ENCODE results near the gene IL4R. TPM values are rescaled to one million over a fixed set of nuclear protein-coding genes. Genes with fewer than 3 reads are reported as not detected.
"Not testable (repeated sequence)": the region's sequence is repeated elsewhere in the genome, so short reads cannot be mapped to it uniquely, and the experiment has no call there.

The IL4R gene
- total and polyA plus RNA-seq, 10 of the 15 experiments (the other 5 are each of a cell fraction or from before 2014, with no cell fraction given) = 2.6 to 70.4 (median 36.6) TPM

GRCh38 chr16:27288313-27288712 is 25.5 kb upstream of the IL4R start:
- H3K27ac ChIP-seq (ENCODE audit: control insufficient read depth, insufficient read depth); H3K9me3 ChIP-seq (replicated peaks; ENCODE audit: control insufficient read depth, insufficient read depth, low read length); H3K4me2 ChIP-seq (ENCODE audit: control insufficient read depth, insufficient read depth); in situ Hi-C loops (cut with MboI); FAIRE-seq; H3K27me3 ChIP-seq (replicated peaks in 1 of 2; ENCODE audit: control insufficient read depth in 2 of 2, insufficient read depth in 2 of 2, low read length in 1 of 2); intact Hi-C loops (cut with micrococcal nuclease; ENCODE audit: unreplicated experiment); BruUV-seq (replicated peaks); H3K4me3 ChIP-seq; RAD21 ChIA-PET (ENCODE audit: unreplicated experiment); H3K9ac ChIP-seq (ENCODE audit: control insufficient read depth, insufficient read depth, low read length); H3K36me3 ChIP-seq (ENCODE audit: control insufficient read depth in 2 of 2, insufficient read depth in 2 of 2, low read length in 1 of 2); POLR2A ChIA-PET; DNase-seq (ENCODE audit: low read depth, low spot score); H3K79me2 ChIP-seq (ENCODE audit: control insufficient read depth, insufficient read depth, low read length); ATAC-seq; H4K20me1 ChIP-seq (ENCODE audit: control insufficient read depth, insufficient read depth); H2AFZ ChIP-seq (ENCODE audit: control insufficient read depth, low read depth, low read length): not testable (repeated sequence)
- CTCF ChIA-PET = interaction anchor here (1.0 to 2.1 kb wide), 2 partner anchors 27 to 53 kb away, joined by 3 to 7 read pairs; no protein-coding TSS in a partner anchor
- peaks cover 35% of the 10 kb centered on the region for H3K4me1 ChIP-seq (ENCODE audit: control insufficient read depth, insufficient read depth, low read length)
- WGBS (ENCODE audit: insufficient coverage, insufficient replicate concordance, low lambda C conversion rate, missing lambda C conversion rate) = 80% methylated on average over 6 of the region's 6 CpGs
- SMC1A ChIA-PET (ENCODE audit: uncharacterized antibody, unreplicated experiment) = interaction anchor here (0.8 to 1.6 kb wide), 3 partner anchors 15 to 53 kb away, joined by 3 to 5 read pairs (median 4); no protein-coding TSS in a partner anchor

GRCh38 chr16:27289669-27290068 is 24.1 kb upstream of the IL4R start:
- H2AFZ ChIP-seq (ENCODE audit: control insufficient read depth, low read depth, low read length) = no peak overlapping the region
- in situ Hi-C loops (cut with MboI) (no loop called here), intact Hi-C loops (cut with micrococcal nuclease; ENCODE audit: unreplicated experiment) (no loop called here)
- 40% methylated on average over 6 of the region's 6 CpGs for WGBS (ENCODE audit: insufficient coverage, insufficient replicate concordance, low lambda C conversion rate, missing lambda C conversion rate)
- FAIRE-seq (peak; percentile 44), DNase-seq (ENCODE audit: low read depth, low spot score) (no peak), ATAC-seq (no peak)
- ChIA-PET POLR2A (interaction anchor here (0.7 kb wide), 2 partner anchors 32 to 52 kb away, joined by 4 to 5 read pairs; no protein-coding TSS in a partner anchor), CTCF (interaction anchor here (2.1 kb wide), 1 partner anchor 55 kb away, joined by 7 read pairs; no protein-coding TSS in a partner anchor), RAD21 (ENCODE audit: unreplicated experiment) (no interaction called here), SMC1A (ENCODE audit: uncharacterized antibody, unreplicated experiment) (interaction anchor here (1.4 kb wide), 1 partner anchor 14 kb away, joined by 5 read pairs; no protein-coding TSS in a partner anchor)
- H3K27me3 ChIP-seq (replicated peaks in 1 of 2; ENCODE audit: control insufficient read depth in 2 of 2, insufficient read depth in 2 of 2, low read length in 1 of 2) = 0 out of 4 replicates have a peak, but pooled peaks cover 0 to 3% of the 10 kb centered on the region in 2 experiments
- H3K9me3 ChIP-seq (replicated peaks; ENCODE audit: control insufficient read depth, insufficient read depth, low read length) = no peaks in the 10 kb centered on the region; the same call in 2 of the 3 replicates
- H4K20me1 ChIP-seq (ENCODE audit: control insufficient read depth, insufficient read depth) = no peaks in the 10 kb centered on the region
- BruUV-seq (replicated peaks) = no TSS peak
- no peak overlapping the region for H3K4me3 ChIP-seq
- no peak overlapping the region for H3K9ac ChIP-seq (ENCODE audit: control insufficient read depth, insufficient read depth, low read length)
- H3K4me1 ChIP-seq (ENCODE audit: control insufficient read depth, insufficient read depth, low read length) = peaks cover 22% of the 10 kb centered on the region
- H3K4me2 ChIP-seq (ENCODE audit: control insufficient read depth, insufficient read depth) = no peak overlapping the region
- no peaks in the 10 kb centered on the region for H3K79me2 ChIP-seq (ENCODE audit: control insufficient read depth, insufficient read depth, low read length)
- no peak overlapping the region for H3K27ac ChIP-seq (ENCODE audit: control insufficient read depth, insufficient read depth)
- no peak for TF ChIP-seq POLR2A (IDR thresholded peaks at IDR 0.05; ENCODE audit: low read depth, low read length)
- TF ChIP-seq PAX8 (IDR thresholded peaks at IDR 0.05) = no peak
- TF ChIP-seq MYB (IDR thresholded peaks at IDR 0.05; ENCODE audit: borderline replicate concordance, low read depth, low read length) = no peak
- no peak for TF ChIP-seq HDGF (IDR thresholded peaks at IDR 0.05)
- TF ChIP-seq ZNF207 (IDR thresholded peaks at IDR 0.05; ENCODE audit: borderline replicate concordance) = no peak
- no peak for TF ChIP-seq TCF12 (IDR thresholded peaks at IDR 0.05; ENCODE audit: low read depth, low read length)
- no peak for TF ChIP-seq STAT1 (conservative IDR thresholded peaks at IDR 0.05)
- TF ChIP-seq NFYA (IDR thresholded peaks at IDR 0.05; ENCODE audit: borderline replicate concordance, low read depth, low read length) = no peak
- no peak for TF ChIP-seq IRF4 (IDR thresholded peaks at IDR 0.05; ENCODE audit: low read depth, low read length)
- TF ChIP-seq YBX1 (IDR thresholded peaks at IDR 0.05) = no peak
- no peak for TF ChIP-seq CREB1 (IDR thresholded peaks at IDR 0.05; ENCODE audit: low read depth)
- TF ChIP-seq ELK1 (IDR thresholded peaks at IDR 0.05; ENCODE audit: low read depth, low read length) = no peak
- TF ChIP-seq NR2C1 (IDR thresholded peaks at IDR 0.05) = no peak
- TF ChIP-seq CREM (IDR thresholded peaks at IDR 0.05; ENCODE audit: low read depth) = no peak
- TF ChIP-seq CHD4 (IDR thresholded peaks at IDR 0.05) = no peak
- TF ChIP-seq SREBF1 (IDR thresholded peaks at IDR 0.05; ENCODE audit: low read length) = no peak
- TF ChIP-seq TCF7 (IDR thresholded peaks at IDR 0.05; ENCODE audit: borderline replicate concordance) = no peak
- no peak for TF ChIP-seq MXI1 (IDR thresholded peaks at IDR 0.05; ENCODE audit: low read depth, low read length)
- TF ChIP-seq JUNB (IDR thresholded peaks at IDR 0.05) = no peak
- TF ChIP-seq POLR2AphosphoS5 (IDR thresholded peaks at IDR 0.05; ENCODE audit: low read length) = no peak
- no peaks in the 10 kb centered on the region for H3K36me3 ChIP-seq (ENCODE audit: control insufficient read depth in 2 of 2, insufficient read depth in 2 of 2, low read length in 1 of 2)
